Suprapubic skin (tissue), 3 donors: ENCODE results near the gene MNT.

Experiments
- EP300 ChIP-seq: sonication (generic); formaldehyde crosslinking; IDR thresholded peaks from one replicate; pipeline ENCODE4 v1.6.1; 2017; ENCODE audit warnings: antibody characterized with exemption
- POLR2A ChIP-seq, 2 donors: fragments of 450-650 bp; IDR thresholded peaks; one replicate each; pipeline ENCODE4 v1.6.1; 2017; ENCODE audit warnings: antibody characterized with exemption in 2 of 2, mild to moderate bottlenecking in 2 of 2, moderate library complexity in 2 of 2
- TF ChIP-seq, protein P1 (sequence below), 2 donors: fragments of 200-600 bp in 1 of 2; fragments of 450-650 bp in 1 of 2; sonication (generic) in 1 of 2; IDR thresholded peaks; one replicate each; pipeline ENCODE4 v1.5.1; 2016 to 2019; ENCODE audit warnings: antibody characterized with exemption in 2 of 2, mild to moderate bottlenecking in 1 of 2, moderate library complexity in 1 of 2

DNA sequence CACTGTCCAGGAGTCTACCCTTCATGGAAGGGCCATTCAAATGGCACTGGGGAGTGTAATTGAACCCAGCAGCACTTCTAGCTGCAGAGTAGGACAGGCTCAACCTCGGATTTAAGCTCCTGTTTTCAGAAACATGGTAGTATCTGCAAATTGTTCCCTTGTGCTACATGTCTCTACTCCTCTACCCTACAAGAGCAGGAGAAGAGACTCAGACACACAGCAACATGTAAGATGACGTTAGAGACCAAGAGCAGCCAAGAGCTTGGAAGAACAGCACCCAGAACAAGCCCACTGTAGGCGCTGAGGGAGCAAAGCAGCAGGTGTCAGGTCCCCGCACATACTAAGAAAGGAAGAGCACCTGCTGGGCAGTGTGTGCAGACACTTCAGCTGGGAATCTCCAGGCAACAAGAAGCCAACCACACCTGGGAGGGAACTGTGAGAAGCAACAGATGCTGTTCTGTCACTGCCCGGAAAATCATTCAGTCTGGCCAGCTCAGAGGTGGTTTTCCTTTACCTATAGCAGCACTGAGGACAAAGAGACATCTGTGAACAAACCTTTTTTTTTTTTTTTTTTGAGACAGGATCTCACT lies 35.6 kb upstream of the MNT start:
- TF ChIP-seq, protein P1, sequence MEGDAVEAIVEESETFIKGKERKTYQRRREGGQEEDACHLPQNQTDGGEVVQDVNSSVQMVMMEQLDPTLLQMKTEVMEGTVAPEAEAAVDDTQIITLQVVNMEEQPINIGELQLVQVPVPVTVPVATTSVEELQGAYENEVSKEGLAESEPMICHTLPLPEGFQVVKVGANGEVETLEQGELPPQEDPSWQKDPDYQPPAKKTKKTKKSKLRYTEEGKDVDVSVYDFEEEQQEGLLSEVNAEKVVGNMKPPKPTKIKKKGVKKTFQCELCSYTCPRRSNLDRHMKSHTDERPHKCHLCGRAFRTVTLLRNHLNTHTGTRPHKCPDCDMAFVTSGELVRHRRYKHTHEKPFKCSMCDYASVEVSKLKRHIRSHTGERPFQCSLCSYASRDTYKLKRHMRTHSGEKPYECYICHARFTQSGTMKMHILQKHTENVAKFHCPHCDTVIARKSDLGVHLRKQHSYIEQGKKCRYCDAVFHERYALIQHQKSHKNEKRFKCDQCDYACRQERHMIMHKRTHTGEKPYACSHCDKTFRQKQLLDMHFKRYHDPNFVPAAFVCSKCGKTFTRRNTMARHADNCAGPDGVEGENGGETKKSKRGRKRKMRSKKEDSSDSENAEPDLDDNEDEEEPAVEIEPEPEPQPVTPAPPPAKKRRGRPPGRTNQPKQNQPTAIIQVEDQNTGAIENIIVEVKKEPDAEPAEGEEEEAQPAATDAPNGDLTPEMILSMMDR (IDR thresholded peaks at IDR 0.05): no peak
- TF ChIP-seq EP300: no peak
- TF ChIP-seq POLR2A (IDR thresholded peaks at IDR 0.05): no peak
